Smooth muscle cell (in vitro differentiated cells): ENCODE measurements around the gene ART4. TPM values are rescaled to one million over a fixed set of nuclear protein-coding genes. Genes with fewer than 3 reads are reported as not detected.

Source experiments
- DNase-seq: peaks from one replicate; lab custom pipeline; 2025; ENCODE audit not compliant: unreplicated experiment; lab: John Stamatoyannopoulos, UW
- H2AFZ ChIP-seq: fragments of 200-600 bp; sonication (generic); 2 replicates; pipeline ENCODE4 v1.6.0; 2016; ENCODE audit warnings: antibody characterized with exemption, low read depth, mild to moderate bottlenecking
- H3F3A ChIP-seq: fragments of 200-600 bp; sonication (generic); 2 replicates; pipeline ENCODE4 v1.6.0; 2017; ENCODE audit warnings: antibody characterized with exemption, low read depth
- H3K27ac ChIP-seq: fragments of 200-600 bp; sonication (generic); 2 replicates; pipeline ENCODE4 v1.5.1; 2016; ENCODE audit warnings: low read depth, mild to moderate bottlenecking
- H3K27me3 ChIP-seq: fragments of 200-600 bp; sonication (generic); 2 replicates; pipeline ENCODE4 v1.6.1; 2016; ENCODE audit warnings: low read depth, mild to moderate bottlenecking
- H3K36me3 ChIP-seq: fragments of 200-600 bp; sonication (generic); 2 replicates; pipeline ENCODE4 v1.5.1; 2016; ENCODE audit warnings: low read depth
- H3K4me1 ChIP-seq: fragments of 200-600 bp; sonication (generic); 2 replicates; pipeline ENCODE4 v1.5.1; 2016; ENCODE audit warnings: low read depth
- H3K4me2 ChIP-seq: fragments of 200-600 bp; sonication (generic); 2 replicates; pipeline ENCODE4 v1.6.0; 2016; ENCODE audit warnings: mild to moderate bottlenecking
- H3K4me3 ChIP-seq: fragments of 200-600 bp; sonication (generic); 2 replicates; pipeline ENCODE4 v1.5.1; 2016; ENCODE audit warnings: mild to moderate bottlenecking
- H3K79me2 ChIP-seq: fragments of 200-600 bp; sonication (generic); 2 replicates; pipeline ENCODE4 v1.6.0; 2016; ENCODE audit warnings: low read depth, mild to moderate bottlenecking
- H3K9ac ChIP-seq: fragments of 200-600 bp; sonication (generic); 2 replicates; pipeline ENCODE4 v1.6.0; 2016; ENCODE audit warnings: low read depth
- H3K9me3 ChIP-seq: fragments of 200-600 bp; sonication (generic); replicated peaks from 2 replicates; pipeline ENCODE4 v1.5.1; 2016; ENCODE audit warnings: low read depth
- H4K20me1 ChIP-seq: fragments of 200-600 bp; sonication (generic); 2 replicates; pipeline ENCODE4 v1.6.0; 2016; ENCODE audit warnings: low read depth
- WGBS: methylation state at CpG from one replicate; pipeline ENCODE4 v1.1.7; 2016; ENCODE audit warnings: low lambda C conversion rate; 5-methylcytosine and 5-hydroxymethylcytosine counted together
- polyA plus RNA-seq: library from polyadenylated mRNA; unstranded; fragments of >200 nt; fragmentation: Nextera tagmentation; extraction: Ambion mirVana; gene quantifications from 2 replicates; pipeline ENCODE4 v1.2.1, GENCODE V29; 2016
- total RNA-seq: library from RNA; depleted of rRNA; stranded (reverse); fragments of >200 nt; gene quantifications from 2 replicates; pipeline ENCODE4 v1.2.3, GENCODE V29; 2014
- TF ChIP-seq, protein P1 (sequence below): fragments of 200-600 bp; sonication (generic); IDR thresholded peaks from 2 replicates; pipeline ENCODE4 v1.5.1; 2017; ENCODE audit warnings: borderline replicate concordance, mild to moderate bottlenecking, antibody characterized with exemption; ENCODE audit not compliant: insufficient read depth, poor library complexity, severe bottlenecking

ART4 gene
- total and polyA plus RNA-seq, 2 experiments from 2014 or later = 1.7 to 9.0 TPM

DNA sequence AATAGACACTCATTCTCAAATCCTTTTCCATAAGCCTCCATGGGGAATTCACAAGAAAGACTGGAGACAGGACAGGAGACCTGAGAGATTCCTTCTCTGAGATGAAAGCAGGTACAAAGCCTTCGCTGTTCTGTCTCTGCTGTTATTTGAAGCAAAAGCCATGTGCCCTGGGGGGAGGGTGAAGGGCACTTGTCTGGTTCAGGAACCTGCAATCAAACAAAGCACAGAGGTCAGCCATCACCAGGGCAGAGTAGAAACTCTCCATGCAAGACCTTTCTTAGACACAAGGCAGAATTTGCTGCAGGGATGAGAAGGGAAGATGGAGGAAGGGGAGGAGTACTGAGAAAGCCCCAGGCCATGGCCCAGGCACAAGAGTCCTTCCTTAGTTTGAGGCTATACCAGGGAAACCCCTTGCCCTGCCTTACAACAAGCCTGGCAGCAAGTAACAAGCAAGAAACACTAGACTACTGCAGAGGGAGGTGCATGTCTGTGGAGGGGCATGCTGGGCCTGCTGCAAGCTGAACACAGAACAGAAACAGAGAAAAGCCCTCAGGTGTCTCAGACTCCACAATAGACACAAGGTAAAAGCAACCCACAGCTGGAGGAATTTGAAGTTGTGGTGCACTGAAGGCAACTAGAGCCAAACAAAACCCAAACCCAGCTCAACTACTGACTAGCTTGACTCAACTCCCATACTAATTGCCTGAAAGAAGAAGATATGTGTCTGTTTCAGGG, 7.8 kb upstream of the ART4 start:
- no peaks in the 10 kb centered on the region for H3K36me3 ChIP-seq
- peaks cover 17% of the 10 kb centered on the region for H3K4me1 ChIP-seq
- no peak overlapping the region for H3K4me2 ChIP-seq
- no peaks in the 10 kb centered on the region for H3K27me3 ChIP-seq
- WGBS = 81% methylated on average over 1 of the region's 1 CpG
- H3K4me3 ChIP-seq = no peak overlapping the region
- no peaks in the 10 kb centered on the region for H3K9me3 ChIP-seq
- H3K79me2 ChIP-seq = no peaks in the 10 kb centered on the region
- H3F3A ChIP-seq = peaks cover 9% of the 10 kb centered on the region
- DNase-seq = no peak
- H3K27ac ChIP-seq = peak overlapping the region; percentile 85
- TF ChIP-seq, protein P1, sequence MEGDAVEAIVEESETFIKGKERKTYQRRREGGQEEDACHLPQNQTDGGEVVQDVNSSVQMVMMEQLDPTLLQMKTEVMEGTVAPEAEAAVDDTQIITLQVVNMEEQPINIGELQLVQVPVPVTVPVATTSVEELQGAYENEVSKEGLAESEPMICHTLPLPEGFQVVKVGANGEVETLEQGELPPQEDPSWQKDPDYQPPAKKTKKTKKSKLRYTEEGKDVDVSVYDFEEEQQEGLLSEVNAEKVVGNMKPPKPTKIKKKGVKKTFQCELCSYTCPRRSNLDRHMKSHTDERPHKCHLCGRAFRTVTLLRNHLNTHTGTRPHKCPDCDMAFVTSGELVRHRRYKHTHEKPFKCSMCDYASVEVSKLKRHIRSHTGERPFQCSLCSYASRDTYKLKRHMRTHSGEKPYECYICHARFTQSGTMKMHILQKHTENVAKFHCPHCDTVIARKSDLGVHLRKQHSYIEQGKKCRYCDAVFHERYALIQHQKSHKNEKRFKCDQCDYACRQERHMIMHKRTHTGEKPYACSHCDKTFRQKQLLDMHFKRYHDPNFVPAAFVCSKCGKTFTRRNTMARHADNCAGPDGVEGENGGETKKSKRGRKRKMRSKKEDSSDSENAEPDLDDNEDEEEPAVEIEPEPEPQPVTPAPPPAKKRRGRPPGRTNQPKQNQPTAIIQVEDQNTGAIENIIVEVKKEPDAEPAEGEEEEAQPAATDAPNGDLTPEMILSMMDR = no peak
- no peak overlapping the region for H2AFZ ChIP-seq
- no peak overlapping the region for H3K9ac ChIP-seq
- no peaks in the 10 kb centered on the region for H4K20me1 ChIP-seq

GRCh38 chr12:14849661-14850060, 6.3 kb upstream of the ART4 start:
- no peak for DNase-seq
- no peaks in the 10 kb centered on the region for H4K20me1 ChIP-seq
- peaks cover 17% of the 10 kb centered on the region for H3K4me1 ChIP-seq
- H3K27me3 ChIP-seq = no peaks in the 10 kb centered on the region
- H3K9ac ChIP-seq = peak overlapping the region; percentile 47
- no peaks in the 10 kb centered on the region for H3K79me2 ChIP-seq
- H3K4me3 ChIP-seq = no peak overlapping the region
- WGBS = 0% methylated on average over 2 of the region's 2 CpGs
- no peaks in the 10 kb centered on the region for H3K36me3 ChIP-seq
- no peaks in the 10 kb centered on the region for H3K9me3 ChIP-seq
- peak overlapping the region; percentile 49 for H3K4me2 ChIP-seq
- TF ChIP-seq, protein P1 = no peak
- H3K27ac ChIP-seq = peak overlapping the region; percentile 85
- peaks cover 9% of the 10 kb centered on the region for H3F3A ChIP-seq
- H2AFZ ChIP-seq = peak overlapping the region; percentile 80

DNA sequence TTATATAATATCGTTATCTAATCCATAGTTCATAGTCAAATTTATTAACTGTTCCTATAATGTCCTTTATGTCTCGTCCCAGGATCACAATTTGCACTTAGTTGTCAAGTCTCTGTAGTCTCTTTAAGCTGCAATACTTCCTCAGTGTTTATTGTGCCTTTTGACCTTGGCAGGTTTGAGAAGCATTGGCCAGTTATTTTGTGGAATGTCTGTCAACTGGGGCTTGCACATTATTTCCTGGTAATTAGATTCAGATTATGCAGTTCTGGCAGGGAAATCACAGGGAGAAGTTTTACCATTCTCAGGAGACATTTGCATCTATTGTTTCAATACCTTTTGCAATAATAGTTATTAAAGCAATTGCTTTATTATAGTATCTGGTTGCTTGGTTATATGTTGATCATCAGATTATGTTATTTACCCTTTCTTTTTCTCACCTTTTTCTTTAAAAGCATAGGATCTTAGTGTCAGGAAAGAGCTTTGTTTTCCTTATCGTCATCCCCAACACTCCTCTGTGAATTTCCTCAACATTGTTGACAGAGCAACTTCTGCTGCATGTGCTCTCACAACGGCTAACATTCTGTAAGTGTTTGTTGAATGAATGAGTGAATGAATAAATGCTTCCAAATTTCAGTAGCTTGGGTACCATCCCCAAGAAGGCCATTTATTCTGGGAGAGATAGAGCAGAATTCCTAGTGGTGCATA, 3.7 kb upstream of the ART4 start:
- Histone ChIP-seq H3K27me3 (no peaks in the 10 kb centered on the region), H3F3A (no peaks in the 10 kb centered on the region), H3K36me3 (no peaks in the 10 kb centered on the region), H3K27ac (no peak overlapping the region), H3K9ac (no peak overlapping the region), H3K9me3 (no peaks in the 10 kb centered on the region), H3K4me2 (no peak overlapping the region), H3K4me3 (no peak overlapping the region), H2AFZ (no peak overlapping the region), H3K79me2 (peaks cover 4% of the 10 kb centered on the region), H4K20me1 (no peaks in the 10 kb centered on the region), H3K4me1 (peaks cover 7% of the 10 kb centered on the region)
- no peak for DNase-seq
- TF ChIP-seq, protein P1 = no peak
- WGBS = 86% methylated on average over 4 of the region's 4 CpGs
